Measurements from ENCODE around the gene WWOX. TPM values are rescaled to one million over a fixed set of nuclear protein-coding genes. Genes with fewer than 3 reads are reported as not detected.

Gene WWOX
- total RNA-seq, 1 donor, result 8.2 TPM

DNA sequence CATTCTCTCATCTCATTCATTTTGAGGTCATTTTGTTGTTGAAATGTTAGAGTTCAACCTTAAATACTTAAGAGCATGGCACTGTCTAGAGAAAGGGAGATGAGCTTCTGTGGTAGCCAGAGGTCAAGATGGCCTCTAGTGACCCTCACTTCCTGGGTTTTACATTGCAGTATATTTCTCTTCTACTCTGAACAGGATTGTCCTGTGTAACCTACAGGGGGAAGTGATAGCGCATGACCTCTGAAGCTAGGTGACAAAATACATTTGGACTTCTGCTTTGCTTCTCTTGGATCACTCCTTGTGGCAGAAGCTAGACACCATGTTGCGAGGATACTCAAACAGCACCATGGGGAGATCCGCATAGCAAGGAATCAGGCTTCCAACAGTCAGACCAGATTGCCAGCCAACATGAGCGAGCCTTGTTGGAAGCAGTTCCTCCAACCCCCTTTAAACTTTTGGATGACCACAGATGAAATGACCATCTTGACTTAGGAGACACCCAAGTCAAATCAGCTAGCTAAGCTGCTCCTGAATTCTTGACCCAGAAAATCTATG is 752.7 kb downstream of the WWOX start:
- DNase-seq (ENCODE audit: low read depth), result no peak
- no peak overlapping the region for H3K4me3 ChIP-seq (ENCODE audit: low read depth, low read length)
- TF ChIP-seq, protein P1, sequence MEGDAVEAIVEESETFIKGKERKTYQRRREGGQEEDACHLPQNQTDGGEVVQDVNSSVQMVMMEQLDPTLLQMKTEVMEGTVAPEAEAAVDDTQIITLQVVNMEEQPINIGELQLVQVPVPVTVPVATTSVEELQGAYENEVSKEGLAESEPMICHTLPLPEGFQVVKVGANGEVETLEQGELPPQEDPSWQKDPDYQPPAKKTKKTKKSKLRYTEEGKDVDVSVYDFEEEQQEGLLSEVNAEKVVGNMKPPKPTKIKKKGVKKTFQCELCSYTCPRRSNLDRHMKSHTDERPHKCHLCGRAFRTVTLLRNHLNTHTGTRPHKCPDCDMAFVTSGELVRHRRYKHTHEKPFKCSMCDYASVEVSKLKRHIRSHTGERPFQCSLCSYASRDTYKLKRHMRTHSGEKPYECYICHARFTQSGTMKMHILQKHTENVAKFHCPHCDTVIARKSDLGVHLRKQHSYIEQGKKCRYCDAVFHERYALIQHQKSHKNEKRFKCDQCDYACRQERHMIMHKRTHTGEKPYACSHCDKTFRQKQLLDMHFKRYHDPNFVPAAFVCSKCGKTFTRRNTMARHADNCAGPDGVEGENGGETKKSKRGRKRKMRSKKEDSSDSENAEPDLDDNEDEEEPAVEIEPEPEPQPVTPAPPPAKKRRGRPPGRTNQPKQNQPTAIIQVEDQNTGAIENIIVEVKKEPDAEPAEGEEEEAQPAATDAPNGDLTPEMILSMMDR (IDR thresholded peaks at IDR 0.05; ENCODE audit: insufficient read depth, low read depth, low read length), result no peak

GRCh38 chr16:78862022-78862421 is 762.6 kb downstream of the WWOX start:
- no peak for DNase-seq (ENCODE audit: low read depth)
- TF ChIP-seq, protein P1 (IDR thresholded peaks at IDR 0.05; ENCODE audit: insufficient read depth, low read depth, low read length), result no peak
- no peak overlapping the region for H3K4me3 ChIP-seq (ENCODE audit: low read depth, low read length)

GRCh38 chr16:78866521-78866920 is 767.1 kb downstream of the WWOX start:
- TF ChIP-seq, protein P1 (IDR thresholded peaks at IDR 0.05; ENCODE audit: insufficient read depth, low read depth, low read length), result no peak
- no peak for DNase-seq (ENCODE audit: low read depth)
- H3K4me3 ChIP-seq (ENCODE audit: low read depth, low read length), result no peak overlapping the region

DNA sequence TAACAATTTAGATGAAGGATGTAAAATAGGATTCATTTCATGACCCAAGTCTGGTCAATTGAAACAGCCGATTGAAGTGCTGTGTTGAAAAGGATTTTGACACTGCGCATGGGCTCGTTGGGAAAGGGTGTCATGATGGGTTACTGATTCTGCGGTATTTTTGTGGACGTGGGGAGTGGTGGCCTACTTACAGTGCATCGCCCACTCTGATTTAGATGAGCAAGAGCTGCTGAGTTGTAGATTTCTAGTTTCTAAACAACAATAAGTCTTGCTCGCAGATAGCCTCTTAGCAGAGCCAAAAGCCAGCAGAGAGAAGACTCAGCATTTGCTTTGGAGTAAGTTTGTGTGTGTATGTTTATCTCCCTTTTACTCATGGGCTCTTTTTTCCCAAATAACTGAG is 770.0 kb downstream of the WWOX start:
- H3K4me3 ChIP-seq (ENCODE audit: low read depth, low read length), result no peak overlapping the region
- DNase-seq (ENCODE audit: low read depth), result no peak
- TF ChIP-seq, protein P1 (IDR thresholded peaks at IDR 0.05; ENCODE audit: insufficient read depth, low read depth, low read length), result no peak

DNA sequence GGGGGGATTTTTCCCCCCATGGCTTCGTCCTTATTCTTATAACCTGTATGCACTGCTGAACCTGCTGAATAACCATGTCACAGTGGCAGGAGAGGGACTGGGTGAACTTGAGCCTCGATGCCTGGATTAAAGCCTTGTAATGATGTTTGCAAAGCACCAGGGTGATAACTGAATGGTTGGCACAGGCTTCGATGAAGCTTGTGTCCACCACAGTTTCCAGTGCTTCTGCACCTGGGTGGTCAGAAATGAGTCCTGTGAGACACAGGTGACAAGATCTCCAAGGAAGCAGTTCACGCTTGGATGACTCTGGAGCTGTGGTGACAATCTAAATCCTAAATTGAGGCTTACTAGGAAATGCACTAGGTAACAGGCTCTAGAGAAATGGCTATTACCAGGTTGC is 771.8 kb downstream of the WWOX start:
- TF ChIP-seq, protein P1 (IDR thresholded peaks at IDR 0.05; ENCODE audit: insufficient read depth, low read depth, low read length), result no peak
- DNase-seq (ENCODE audit: low read depth), result no peak
- no peak overlapping the region for H3K4me3 ChIP-seq (ENCODE audit: low read depth, low read length)

DNA sequence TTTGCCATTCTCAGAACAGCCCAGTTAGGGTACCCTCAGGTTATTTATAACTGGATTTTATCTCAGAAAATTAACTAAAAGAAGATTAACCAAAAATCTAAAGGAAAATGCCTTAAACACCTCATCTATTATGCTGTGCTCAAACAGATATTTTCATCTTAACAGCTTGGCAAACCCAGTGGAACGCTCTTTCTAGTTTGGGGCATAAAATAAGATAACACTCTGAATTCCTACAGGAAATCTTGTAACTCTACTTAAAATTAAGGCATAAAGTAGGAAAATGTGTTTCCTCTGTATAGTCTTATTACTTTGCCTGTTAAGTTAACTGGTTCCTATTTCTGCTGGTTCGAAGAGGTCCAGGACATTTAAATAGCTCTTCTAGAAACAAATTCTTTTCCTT is 777.2 kb downstream of the WWOX start:
- no peak for DNase-seq (ENCODE audit: low read depth)
- H3K4me3 ChIP-seq (ENCODE audit: low read depth, low read length), result no peak overlapping the region
- TF ChIP-seq, protein P1 (IDR thresholded peaks at IDR 0.05; ENCODE audit: insufficient read depth, low read depth, low read length), result no peak

DNA sequence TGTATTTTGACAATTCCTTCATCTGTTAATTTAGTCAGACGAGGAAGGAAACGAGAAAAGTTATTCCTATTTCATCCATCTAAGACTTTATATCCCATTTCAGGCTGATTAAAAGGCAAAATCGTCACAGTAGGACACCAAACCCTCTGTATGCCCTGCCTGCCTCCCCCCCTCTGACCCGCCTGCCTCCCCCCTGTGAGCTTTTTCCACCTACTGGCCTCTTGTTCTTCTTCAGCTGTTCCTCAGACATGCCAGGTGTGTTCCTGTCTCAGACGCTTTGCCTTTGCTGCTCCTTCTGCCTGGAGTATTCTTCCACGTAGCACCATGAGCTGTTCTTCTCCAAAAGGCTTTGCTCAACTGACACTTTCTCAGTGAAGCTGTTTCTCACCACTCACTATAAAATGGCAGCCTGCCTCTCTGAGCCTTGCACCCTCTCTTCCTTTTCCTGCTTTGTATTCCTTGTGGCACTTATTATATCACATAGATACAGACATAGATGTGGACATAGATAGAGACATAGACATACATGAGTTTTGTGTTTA is 777.7 kb downstream of the WWOX start:
- TF ChIP-seq, protein P1 (IDR thresholded peaks at IDR 0.05; ENCODE audit: insufficient read depth, low read depth, low read length), result no peak
- no peak for DNase-seq (ENCODE audit: low read depth)
- no peak overlapping the region for H3K4me3 ChIP-seq (ENCODE audit: low read depth, low read length)
